ENCODE data around the gene ZNF317.

The ZNF317 gene

GRCh38 chr19:9149997-9150396, 9.8 kb downstream of the ZNF317 start:
- TF ChIP-seq CTCF (conservative IDR thresholded peaks at IDR 0.05; ENCODE audit: low read depth, low read length): no peak
- H3K4me3 ChIP-seq (ENCODE audit: low read depth, low read length): no peak overlapping the region
- no peak for DNase-seq (ENCODE audit: low read depth)

GRCh38 chr19:9150650-9151049, 10.5 kb downstream of the ZNF317 start:
- no peak for TF ChIP-seq CTCF (conservative IDR thresholded peaks at IDR 0.05; ENCODE audit: low read depth, low read length)
- no peak for DNase-seq (ENCODE audit: low read depth)
- no peak overlapping the region for H3K4me3 ChIP-seq (ENCODE audit: low read depth, low read length)

GRCh38 chr19:9151367-9151766, 11.2 kb downstream of the ZNF317 start:
- no peak for TF ChIP-seq CTCF (conservative IDR thresholded peaks at IDR 0.05; ENCODE audit: low read depth, low read length)
- no peak for DNase-seq (ENCODE audit: low read depth)
- H3K4me3 ChIP-seq (ENCODE audit: low read depth, low read length): no peak overlapping the region

- DNase-seq (ENCODE audit: low read depth): no peak
- no peak for TF ChIP-seq CTCF (conservative IDR thresholded peaks at IDR 0.05; ENCODE audit: low read depth, low read length)
- H3K4me3 ChIP-seq (ENCODE audit: low read depth, low read length): no peak overlapping the region
Observed at GRCh38 chr19:9155591-9155990, 15.4 kb downstream of the ZNF317 start.

GRCh38 chr19:9156304-9156703, 16.1 kb downstream of the ZNF317 start:
- H3K4me3 ChIP-seq (ENCODE audit: low read depth, low read length): no peak overlapping the region
- no peak for DNase-seq (ENCODE audit: low read depth)
- TF ChIP-seq CTCF (conservative IDR thresholded peaks at IDR 0.05; ENCODE audit: low read depth, low read length): no peak

- no peak overlapping the region for H3K4me3 ChIP-seq (ENCODE audit: low read depth, low read length)
- TF ChIP-seq CTCF (conservative IDR thresholded peaks at IDR 0.05; ENCODE audit: low read depth, low read length): no peak
- DNase-seq (ENCODE audit: low read depth): no peak
Observed at GRCh38 chr19:9159891-9160290, 19.7 kb downstream of the ZNF317 start.

GRCh38 chr19:9161427-9161826, 21.2 kb downstream of the ZNF317 start:
- no peak for DNase-seq (ENCODE audit: low read depth)

More at GRCh38 chr19:9161427-9161826, 21.2 kb downstream of the ZNF317 start:
- H3K4me3 ChIP-seq (ENCODE audit: low read depth, low read length): no peak overlapping the region
- TF ChIP-seq CTCF (conservative IDR thresholded peaks at IDR 0.05; ENCODE audit: low read depth, low read length): no peak
